Colonic mucosa (tissue), 4 donors: ENCODE results near the gene PCCA. TPM values are rescaled to one million over a fixed set of nuclear protein-coding genes. Genes with fewer than 3 reads are reported as not detected.

Experiments used
- DNase-seq: peaks from one replicate; pipeline ENCODE4 v3.0.0-alpha.2; 2020
- H3K27ac ChIP-seq: fragments of 200-600 bp; one replicate; pipeline ENCODE4 v1.8.0; 2021
- H3K27me3 ChIP-seq: fragments of 200-600 bp; one replicate; pipeline ENCODE4 v1.8.0; 2021
- H3K36me3 ChIP-seq: fragments of 200-600 bp; one replicate; pipeline ENCODE4 v1.8.0; 2021
- H3K4me1 ChIP-seq: fragments of 200-600 bp; one replicate; pipeline ENCODE4 v1.8.0; 2021; ENCODE audit warnings: mild to moderate bottlenecking
- H3K4me3 ChIP-seq: fragments of 200-600 bp; one replicate; pipeline ENCODE4 v1.8.0; 2021
- H3K9ac ChIP-seq, 2 donors: one replicate each; pipeline ENCODE4 v1.7.0; 2013; ENCODE audit warnings: control low read depth in 2 of 2, low read depth in 2 of 2, low read length in 2 of 2
- H3K9me3 ChIP-seq: fragments of 200-600 bp; one replicate; pipeline ENCODE4 v1.8.0; 2021
- intact Hi-C: fragments of 100-400 bp; cut with DNase I; formaldehyde crosslinking; loops from one replicate; pipeline ENCODE4 v1.14.1; 2022
- total RNA-seq, 2 donors: library from RNA; stranded (reverse); fragmentation: NEBNext Ultra II Directional in 1 of 2; extraction: Animal tissue kit (Norgen Biotek cat#: 25700) in 1 of 2; gene quantifications; one replicate each; pipeline ENCODE4 v1.2.1, GENCODE V29; 2021
- TF ChIP-seq, protein P1 (sequence below): fragments of 200-600 bp; IDR thresholded peaks from one replicate; pipeline ENCODE4 v1.8.0; 2022; ENCODE audit warnings: antibody characterized with exemption, mild to moderate bottlenecking
- donor health status: healthy.
- donor health status: DM: no; HTN: no; CAD: no.
- donor health status: DM: no; HTN: no; CAD: no.

The PCCA gene
- total RNA-seq, 2 donors from 2014 or later, result 65.5 to 109 TPM

DNA sequence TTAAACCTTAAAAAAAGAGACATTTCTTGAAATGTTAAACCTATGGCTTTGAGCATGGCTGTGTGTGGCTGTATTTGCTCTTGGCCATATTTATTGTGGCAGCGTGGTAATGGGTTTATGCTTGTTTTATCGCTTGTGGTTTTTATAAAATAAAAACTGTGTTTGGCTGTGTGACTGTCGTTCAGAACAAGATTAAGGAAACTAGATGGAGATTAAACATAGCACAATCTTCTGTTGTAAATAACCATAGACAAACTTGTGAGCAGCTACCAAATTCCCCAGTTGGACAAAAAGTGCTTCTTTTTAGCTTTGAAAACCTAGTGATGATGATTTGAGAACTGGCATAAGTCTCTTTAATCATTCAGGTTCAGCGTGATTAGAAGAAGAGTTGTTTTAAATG lies 308.7 kb downstream of the PCCA start:
- TF ChIP-seq, protein P1, sequence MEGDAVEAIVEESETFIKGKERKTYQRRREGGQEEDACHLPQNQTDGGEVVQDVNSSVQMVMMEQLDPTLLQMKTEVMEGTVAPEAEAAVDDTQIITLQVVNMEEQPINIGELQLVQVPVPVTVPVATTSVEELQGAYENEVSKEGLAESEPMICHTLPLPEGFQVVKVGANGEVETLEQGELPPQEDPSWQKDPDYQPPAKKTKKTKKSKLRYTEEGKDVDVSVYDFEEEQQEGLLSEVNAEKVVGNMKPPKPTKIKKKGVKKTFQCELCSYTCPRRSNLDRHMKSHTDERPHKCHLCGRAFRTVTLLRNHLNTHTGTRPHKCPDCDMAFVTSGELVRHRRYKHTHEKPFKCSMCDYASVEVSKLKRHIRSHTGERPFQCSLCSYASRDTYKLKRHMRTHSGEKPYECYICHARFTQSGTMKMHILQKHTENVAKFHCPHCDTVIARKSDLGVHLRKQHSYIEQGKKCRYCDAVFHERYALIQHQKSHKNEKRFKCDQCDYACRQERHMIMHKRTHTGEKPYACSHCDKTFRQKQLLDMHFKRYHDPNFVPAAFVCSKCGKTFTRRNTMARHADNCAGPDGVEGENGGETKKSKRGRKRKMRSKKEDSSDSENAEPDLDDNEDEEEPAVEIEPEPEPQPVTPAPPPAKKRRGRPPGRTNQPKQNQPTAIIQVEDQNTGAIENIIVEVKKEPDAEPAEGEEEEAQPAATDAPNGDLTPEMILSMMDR, result no peak

GRCh38 chr13:100398360-100398759 lies 309.5 kb downstream of the PCCA start:
- no peak overlapping the region for H3K9ac ChIP-seq
- TF ChIP-seq, protein P1, result no peak
- H3K27ac ChIP-seq, result no peak overlapping the region
- no peaks in the 10 kb centered on the region for H3K36me3 ChIP-seq
- H3K4me3 ChIP-seq, result no peak overlapping the region
- DNase-seq, result no peak
- H3K27me3 ChIP-seq, result no peaks in the 10 kb centered on the region
- no peaks in the 10 kb centered on the region for H3K9me3 ChIP-seq
- intact Hi-C loops, result no loop called here
- no peaks in the 10 kb centered on the region for H3K4me1 ChIP-seq

More for the DNA sequence above, 308.7 kb downstream of the PCCA start:
- intact Hi-C loops, result no loop called here
- no peaks in the 10 kb centered on the region for H3K36me3 ChIP-seq
- no peak overlapping the region for H3K9ac ChIP-seq
- H3K27ac ChIP-seq, result no peak overlapping the region
- H3K27me3 ChIP-seq, result no peaks in the 10 kb centered on the region
- H3K4me1 ChIP-seq, result no peaks in the 10 kb centered on the region
- H3K9me3 ChIP-seq, result no peaks in the 10 kb centered on the region
- H3K4me3 ChIP-seq, result no peak overlapping the region
- DNase-seq, result no peak

DNA sequence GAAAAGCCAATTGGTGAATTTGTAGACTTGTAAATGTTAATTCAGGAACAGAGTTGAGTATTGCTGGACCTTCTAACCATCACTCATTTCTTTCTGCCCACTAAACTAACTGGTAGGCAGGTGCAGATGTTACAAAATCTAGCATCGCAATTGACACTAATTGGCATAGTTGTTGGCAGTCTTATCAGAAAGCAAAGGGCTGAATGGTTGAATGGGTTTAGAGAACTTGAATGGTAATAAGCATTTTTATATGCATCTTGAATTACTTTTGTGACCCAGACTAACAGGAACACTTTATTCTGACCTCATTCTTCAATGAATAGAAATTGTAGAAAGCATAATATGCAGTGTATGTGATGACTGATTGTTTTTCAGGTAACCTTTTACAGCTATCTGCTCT lies 310.6 kb downstream of the PCCA start:
- Histone ChIP-seq H3K9me3 (no peaks in the 10 kb centered on the region), H3K27ac (no peak overlapping the region), H3K4me3 (no peak overlapping the region), H3K9ac (no peak overlapping the region), H3K4me1 (no peaks in the 10 kb centered on the region), H3K36me3 (no peaks in the 10 kb centered on the region), H3K27me3 (no peaks in the 10 kb centered on the region)
- intact Hi-C loops, result no loop called here
- DNase-seq, result no peak
- TF ChIP-seq, protein P1, result no peak

DNA sequence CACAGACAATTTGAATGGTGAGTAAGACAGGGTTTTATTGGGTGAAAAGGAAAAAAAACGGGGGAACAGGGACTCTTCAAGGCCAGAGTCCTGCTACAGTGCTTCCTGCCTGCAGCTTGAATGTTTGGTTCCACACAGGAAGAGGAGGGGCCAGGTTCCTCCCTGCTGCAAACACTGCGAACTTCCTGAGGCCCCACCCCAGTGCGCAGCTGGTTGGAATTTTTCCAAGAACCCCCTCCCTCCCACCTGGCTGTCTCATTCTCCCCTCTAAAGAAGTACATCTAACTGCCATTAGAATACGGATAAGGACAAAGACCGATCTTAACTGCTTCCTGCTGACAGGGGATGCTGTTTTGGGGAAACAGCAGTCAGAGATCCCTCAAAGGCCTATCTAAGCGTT lies 314.8 kb downstream of the PCCA start:
- H3K4me3 ChIP-seq, result no peak overlapping the region
- intact Hi-C loops, result no loop called here
- peaks cover 2% of the 10 kb centered on the region for H3K9me3 ChIP-seq
- H3K27ac ChIP-seq, result no peak overlapping the region
- no peaks in the 10 kb centered on the region for H3K36me3 ChIP-seq
- H3K9ac ChIP-seq, result no peak overlapping the region
- TF ChIP-seq, protein P1, result no peak
- no peak for DNase-seq
- H3K4me1 ChIP-seq, result no peaks in the 10 kb centered on the region
- H3K27me3 ChIP-seq, result no peaks in the 10 kb centered on the region

DNA sequence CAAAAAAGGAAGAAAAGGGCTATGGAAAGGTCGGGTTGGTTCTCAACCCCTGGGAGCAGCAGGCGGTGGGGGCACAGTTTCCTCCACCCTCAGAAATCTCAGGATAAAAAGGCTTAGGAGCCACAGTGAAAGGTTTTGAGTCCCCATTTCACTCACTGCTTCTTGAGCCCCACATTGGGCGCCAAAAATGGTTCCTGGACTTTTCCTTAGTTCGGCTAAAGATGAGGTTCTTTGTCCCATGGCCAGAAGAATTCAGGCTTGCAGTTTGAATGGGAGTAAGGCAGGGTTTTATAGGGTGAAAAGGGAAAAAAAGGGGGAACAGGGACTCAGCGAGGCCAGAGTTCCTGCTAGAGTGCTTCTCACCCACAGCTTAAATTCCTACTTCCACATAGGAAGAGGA lies 320.2 kb downstream of the PCCA start:
- no peaks in the 10 kb centered on the region for H3K27me3 ChIP-seq
- no peaks in the 10 kb centered on the region for H3K36me3 ChIP-seq
- no peak for DNase-seq
- no peaks in the 10 kb centered on the region for H3K4me1 ChIP-seq
- TF ChIP-seq, protein P1, result no peak
- H3K9me3 ChIP-seq, result peaks cover 14% of the 10 kb centered on the region
- intact Hi-C loops, result no loop called here
- H3K9ac ChIP-seq, result no peak overlapping the region
- no peak overlapping the region for H3K27ac ChIP-seq
- H3K4me3 ChIP-seq, result no peak overlapping the region

DNA sequence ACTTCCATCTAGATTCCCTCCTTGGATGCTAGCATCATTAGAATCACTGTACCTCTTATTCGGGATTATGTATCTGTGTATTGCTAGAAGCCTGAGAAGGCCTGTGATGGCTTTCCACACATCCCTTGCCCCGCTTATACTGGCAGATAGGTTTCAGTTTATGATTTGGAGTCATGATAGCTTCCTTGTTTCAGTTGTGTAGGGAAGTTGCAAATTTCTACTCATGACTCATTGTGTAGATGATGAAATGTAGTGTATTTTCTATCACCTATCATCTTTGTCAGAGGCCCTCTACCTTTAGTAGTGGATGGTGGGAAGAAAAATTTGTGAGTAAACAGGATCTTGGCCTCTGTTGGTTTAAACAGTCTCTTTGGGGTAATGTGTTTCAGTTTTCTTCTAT lies 334.5 kb downstream of the PCCA start:
- intact Hi-C loops, result no loop called here
- Histone ChIP-seq H3K27ac (no peak overlapping the region), H3K9me3 (no peaks in the 10 kb centered on the region), H3K4me3 (no peak overlapping the region), H3K36me3 (no peaks in the 10 kb centered on the region), H3K4me1 (no peaks in the 10 kb centered on the region), H3K27me3 (no peaks in the 10 kb centered on the region), H3K9ac (no peak overlapping the region)
- DNase-seq, result no peak
- TF ChIP-seq, protein P1, result no peak
